Neural progenitor cell (in vitro differentiated cells): ENCODE data around the gene PHLDB2. TPM values are rescaled to one million over a fixed set of nuclear protein-coding genes. Genes with fewer than 3 reads are reported as not detected.

ENCODE experiments used
- DNase-seq: peaks from one replicate; pipeline ENCODE4 v3.0.0-alpha.2; 2016; ENCODE audit warnings: low spot score
- H2AFZ ChIP-seq: fragments of 200-600 bp; sonication (generic); replicated peaks from 2 replicates; pipeline ENCODE4 v1.6.1; 2016; ENCODE audit warnings: antibody characterized with exemption
- H3F3A ChIP-seq: fragments of 200-600 bp; sonication (generic); 2 replicates; pipeline ENCODE4 v1.6.1; 2016; ENCODE audit warnings: antibody characterized with exemption, low read depth
- H3K27ac ChIP-seq: fragments of 200-600 bp; sonication (generic); 2 replicates; pipeline ENCODE4 v1.5.1; 2016; ENCODE audit warnings: mild to moderate bottlenecking
- H3K27me3 ChIP-seq: fragments of 200-600 bp; sonication (generic); 2 replicates; pipeline ENCODE4 v1.6.1; 2016; ENCODE audit warnings: mild to moderate bottlenecking, moderate library complexity
- H3K36me3 ChIP-seq: fragments of 200-600 bp; sonication (generic); 2 replicates; pipeline ENCODE4 v1.5.1; 2016
- H3K4me1 ChIP-seq: fragments of 200-600 bp; sonication (generic); 2 replicates; pipeline ENCODE4 v1.6.1; 2016; ENCODE audit warnings: mixed run types
- H3K4me2 ChIP-seq: fragments of 200-600 bp; sonication (generic); 2 replicates; pipeline ENCODE4 v1.6.1; 2016
- H3K4me3 ChIP-seq: fragments of 200-600 bp; sonication (generic); 2 replicates; pipeline ENCODE4 v1.5.1; 2016
- H3K79me2 ChIP-seq: fragments of 200-600 bp; sonication (generic); 2 replicates; pipeline ENCODE4 v1.6.1; 2016; ENCODE audit warnings: low read depth
- H3K9ac ChIP-seq: fragments of 200-600 bp; sonication (generic); 2 replicates; pipeline ENCODE4 v1.6.1; 2016
- H3K9me3 ChIP-seq: fragments of 200-600 bp; sonication (generic); 2 replicates; pipeline ENCODE4 v1.5.1; 2016; ENCODE audit warnings: low read depth
- H4K20me1 ChIP-seq: fragments of 200-600 bp; sonication (generic); 2 replicates; pipeline ENCODE4 v1.6.1; 2016; ENCODE audit warnings: low read depth
- H3K27ac Mint-ChIP-seq: 3 replicates; pipeline ENCODE4 v1.8.0; 2021; ENCODE audit warnings: mixed read lengths
- H3K27me3 Mint-ChIP-seq: 2 replicates; pipeline ENCODE4 v1.8.0; 2022; ENCODE audit warnings: low read depth, mild to moderate bottlenecking, inconsistent platforms, moderate library complexity, mixed read lengths; ENCODE audit not compliant: insufficient read depth
- H3K36me3 Mint-ChIP-seq: 3 replicates; pipeline ENCODE4 v1.8.0; 2021; ENCODE audit warnings: mixed read lengths
- H3K4me1 Mint-ChIP-seq: 3 replicates; pipeline ENCODE4 v1.8.0; 2021; ENCODE audit warnings: mixed read lengths
- H3K4me3 Mint-ChIP-seq: 3 replicates; pipeline ENCODE4 v1.8.0; 2021; ENCODE audit warnings: mild to moderate bottlenecking, moderate library complexity, mixed read lengths
- H3K9me3 Mint-ChIP-seq: 3 replicates; pipeline ENCODE4 v1.8.0; 2020; ENCODE audit warnings: mixed read lengths
- EZH2 ChIP-seq: fragments of 200-600 bp; sonication (generic); IDR thresholded peaks from 2 replicates; pipeline ENCODE4 v1.6.1; 2017; ENCODE audit warnings: antibody characterized with exemption, mild to moderate bottlenecking, moderate library complexity
- EZH2phosphoT487 ChIP-seq: fragments of 200-600 bp; sonication (generic); IDR thresholded peaks from 2 replicates; pipeline ENCODE4 v1.6.1; 2017; ENCODE audit warnings: antibody characterized with exemption
- total RNA-seq: library from RNA; depleted of rRNA; stranded (reverse); fragments of >200 nt; gene quantifications from 2 replicates; pipeline ENCODE4 v1.2.3, GENCODE V29; 2015; ENCODE audit warnings: low replicate concordance
- TF ChIP-seq, protein P1 (sequence below): fragments of 200-600 bp; sonication (generic); IDR thresholded peaks from 2 replicates; pipeline ENCODE4 v1.5.1; 2017; ENCODE audit warnings: antibody characterized with exemption, mild to moderate bottlenecking

The PHLDB2 gene
- total RNA-seq, 1 donor from 2014 or later: 15.9 TPM

DNA sequence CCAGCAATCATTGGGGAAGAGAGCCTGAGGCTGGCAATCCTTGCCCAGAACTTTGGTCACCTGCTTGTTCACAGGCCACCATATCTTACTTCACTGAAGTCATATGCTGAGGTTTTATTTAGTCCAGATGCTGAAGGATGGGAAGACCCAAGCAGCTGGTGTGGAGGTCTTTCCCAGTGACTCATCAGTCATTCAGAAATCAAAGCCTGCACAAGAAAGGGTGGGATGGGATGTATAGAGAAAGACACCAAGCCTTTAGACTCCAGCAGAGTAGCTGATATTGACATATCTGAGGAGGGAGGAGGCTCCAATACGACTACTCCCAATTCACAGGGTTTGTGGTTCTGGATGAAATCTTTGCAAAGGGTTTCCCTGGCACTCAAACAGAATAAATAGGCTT is 13.0 kb upstream of the PHLDB2 start:
- H3K79me2 ChIP-seq: no peaks in the 10 kb centered on the region
- no peak overlapping the region for H3K27ac Mint-ChIP-seq
- no peak overlapping the region for H2AFZ ChIP-seq
- H3K4me2 ChIP-seq: no peak overlapping the region
- H3K27me3 Mint-ChIP-seq: peaks cover 4% of the 10 kb centered on the region
- no peak for TF ChIP-seq EZH2
- no peaks in the 10 kb centered on the region for H3F3A ChIP-seq
- H3K27ac ChIP-seq: no peak overlapping the region
- no peaks in the 10 kb centered on the region for H3K4me1 ChIP-seq
- H3K9ac ChIP-seq: no peak overlapping the region
- H3K9me3 ChIP-seq: no peaks in the 10 kb centered on the region
- no peak overlapping the region for H3K4me3 ChIP-seq
- no peak for DNase-seq
- no peaks in the 10 kb centered on the region for H3K27me3 ChIP-seq
- no peaks in the 10 kb centered on the region for H3K36me3 ChIP-seq
- no peaks in the 10 kb centered on the region for H3K9me3 Mint-ChIP-seq
- H3K36me3 Mint-ChIP-seq: no peaks in the 10 kb centered on the region
- H3K4me3 Mint-ChIP-seq: no peak overlapping the region
- H3K4me1 Mint-ChIP-seq: peaks cover 16% of the 10 kb centered on the region
- no peaks in the 10 kb centered on the region for H4K20me1 ChIP-seq

DNA sequence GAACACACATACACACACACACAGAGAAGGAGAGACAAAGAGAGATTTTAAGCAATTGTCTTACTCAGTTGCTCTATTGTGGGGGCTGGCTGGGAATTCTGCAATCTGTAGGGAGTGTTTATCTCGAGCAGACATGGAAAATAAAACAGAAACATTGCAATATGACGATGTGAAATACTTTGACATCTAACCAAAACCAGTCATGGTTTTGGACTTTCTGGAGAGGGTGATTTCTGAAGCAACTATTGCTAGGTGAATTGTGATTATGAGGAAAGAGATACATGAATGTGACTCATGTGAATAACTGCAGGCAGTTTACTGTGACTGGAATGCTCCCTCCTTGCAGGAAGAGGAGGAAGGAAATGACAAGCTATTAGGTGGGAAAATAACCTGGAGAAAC is 12.3 kb upstream of the PHLDB2 start:
- no peaks in the 10 kb centered on the region for H3K4me1 ChIP-seq
- H4K20me1 ChIP-seq: no peaks in the 10 kb centered on the region
- TF ChIP-seq, protein P1, sequence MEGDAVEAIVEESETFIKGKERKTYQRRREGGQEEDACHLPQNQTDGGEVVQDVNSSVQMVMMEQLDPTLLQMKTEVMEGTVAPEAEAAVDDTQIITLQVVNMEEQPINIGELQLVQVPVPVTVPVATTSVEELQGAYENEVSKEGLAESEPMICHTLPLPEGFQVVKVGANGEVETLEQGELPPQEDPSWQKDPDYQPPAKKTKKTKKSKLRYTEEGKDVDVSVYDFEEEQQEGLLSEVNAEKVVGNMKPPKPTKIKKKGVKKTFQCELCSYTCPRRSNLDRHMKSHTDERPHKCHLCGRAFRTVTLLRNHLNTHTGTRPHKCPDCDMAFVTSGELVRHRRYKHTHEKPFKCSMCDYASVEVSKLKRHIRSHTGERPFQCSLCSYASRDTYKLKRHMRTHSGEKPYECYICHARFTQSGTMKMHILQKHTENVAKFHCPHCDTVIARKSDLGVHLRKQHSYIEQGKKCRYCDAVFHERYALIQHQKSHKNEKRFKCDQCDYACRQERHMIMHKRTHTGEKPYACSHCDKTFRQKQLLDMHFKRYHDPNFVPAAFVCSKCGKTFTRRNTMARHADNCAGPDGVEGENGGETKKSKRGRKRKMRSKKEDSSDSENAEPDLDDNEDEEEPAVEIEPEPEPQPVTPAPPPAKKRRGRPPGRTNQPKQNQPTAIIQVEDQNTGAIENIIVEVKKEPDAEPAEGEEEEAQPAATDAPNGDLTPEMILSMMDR: no peak
- TF ChIP-seq EZH2phosphoT487 (no peak), EZH2 (no peak)
- H3K9me3 ChIP-seq: no peaks in the 10 kb centered on the region
- H3K36me3 ChIP-seq: no peaks in the 10 kb centered on the region
- peaks cover 22% of the 10 kb centered on the region for H3K4me1 Mint-ChIP-seq
- no peak overlapping the region for H3K27ac Mint-ChIP-seq
- H3K9ac ChIP-seq: no peak overlapping the region
- no peaks in the 10 kb centered on the region for H3K36me3 Mint-ChIP-seq
- no peak overlapping the region for H3K27ac ChIP-seq
- H3K27me3 Mint-ChIP-seq: peaks cover 4% of the 10 kb centered on the region
- no peak overlapping the region for H3K4me3 Mint-ChIP-seq
- H3K27me3 ChIP-seq: no peaks in the 10 kb centered on the region
- DNase-seq: no peak
- no peaks in the 10 kb centered on the region for H3K9me3 Mint-ChIP-seq
- no peak overlapping the region for H3K4me2 ChIP-seq
- no peaks in the 10 kb centered on the region for H3F3A ChIP-seq
- no peak overlapping the region for H2AFZ ChIP-seq
- H3K4me3 ChIP-seq: no peak overlapping the region
- H3K79me2 ChIP-seq: no peaks in the 10 kb centered on the region

DNA sequence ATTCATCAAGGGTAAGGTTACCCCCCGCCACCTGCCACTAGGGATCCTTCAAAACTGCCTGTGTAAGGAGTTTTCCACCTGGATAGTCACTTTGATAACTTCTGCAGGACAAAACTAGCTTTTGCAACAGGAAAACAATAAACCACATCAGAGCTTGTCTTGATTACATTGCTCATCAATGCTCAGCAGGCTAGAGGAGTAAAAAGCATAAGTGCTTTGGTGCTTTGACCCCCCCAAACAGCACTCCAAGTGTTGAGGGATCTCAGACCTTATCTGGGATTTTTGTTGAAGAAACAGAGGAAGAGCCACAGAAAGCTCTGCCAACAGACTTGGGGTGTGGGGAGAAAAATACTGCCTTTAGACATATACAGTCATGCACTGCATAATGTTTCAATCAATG is 10.8 kb upstream of the PHLDB2 start:
- Histone ChIP-seq H3K9me3 (no peaks in the 10 kb centered on the region), H3K27me3 (no peaks in the 10 kb centered on the region), H2AFZ (no peak overlapping the region), H3K4me1 (no peaks in the 10 kb centered on the region), H3K36me3 (no peaks in the 10 kb centered on the region), H4K20me1 (no peaks in the 10 kb centered on the region), H3F3A (no peaks in the 10 kb centered on the region), H3K79me2 (no peaks in the 10 kb centered on the region), H3K9ac (no peak overlapping the region), H3K4me2 (no peak overlapping the region), H3K4me3 (no peak overlapping the region), H3K27ac (no peak overlapping the region)
- Mint-ChIP-seq H3K27ac (no peak overlapping the region), H3K27me3 (peaks cover 4% of the 10 kb centered on the region), H3K9me3 (no peaks in the 10 kb centered on the region), H3K36me3 (no peaks in the 10 kb centered on the region), H3K4me1 (peaks cover 28% of the 10 kb centered on the region), H3K4me3 (no peak overlapping the region)
- no peak for DNase-seq
- TF ChIP-seq EZH2: no peak
- TF ChIP-seq EZH2phosphoT487: no peak
- TF ChIP-seq, protein P1: no peak

DNA sequence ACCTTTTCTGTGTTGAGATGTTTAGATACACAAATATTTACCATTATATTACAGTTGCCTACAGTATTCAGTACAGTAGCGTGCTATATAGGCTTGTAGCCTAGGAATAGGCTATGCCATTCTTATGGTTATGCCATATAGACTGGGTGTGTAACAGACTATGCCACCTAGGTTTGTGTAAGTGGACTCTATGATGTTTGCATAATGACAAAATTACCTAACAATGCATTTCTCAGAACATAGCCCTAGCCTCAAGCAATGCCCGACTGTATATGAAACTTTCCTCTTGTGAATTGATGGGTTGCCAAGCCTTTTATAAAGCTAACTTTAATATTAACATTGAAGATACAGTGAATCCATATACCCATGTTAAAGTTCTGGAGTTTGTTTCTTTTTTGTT is 10.3 kb upstream of the PHLDB2 start:
- Mint-ChIP-seq H3K36me3 (no peaks in the 10 kb centered on the region), H3K4me1 (peaks cover 28% of the 10 kb centered on the region), H3K4me3 (no peak overlapping the region), H3K27me3 (peaks cover 4% of the 10 kb centered on the region), H3K27ac (no peak overlapping the region), H3K9me3 (no peaks in the 10 kb centered on the region)
- no peak overlapping the region for H2AFZ ChIP-seq
- H3K36me3 ChIP-seq: no peaks in the 10 kb centered on the region
- no peak overlapping the region for H3K9ac ChIP-seq
- no peak for DNase-seq
- H3K4me3 ChIP-seq: no peak overlapping the region
- H3K4me1 ChIP-seq: no peaks in the 10 kb centered on the region
- H3K9me3 ChIP-seq: no peaks in the 10 kb centered on the region
- TF ChIP-seq EZH2: no peak
- no peak for TF ChIP-seq EZH2phosphoT487
- TF ChIP-seq, protein P1: no peak
- H3K27ac ChIP-seq: no peak overlapping the region
- H3F3A ChIP-seq: no peaks in the 10 kb centered on the region
- H3K27me3 ChIP-seq: no peaks in the 10 kb centered on the region
- H3K4me2 ChIP-seq: no peak overlapping the region
- H4K20me1 ChIP-seq: no peaks in the 10 kb centered on the region
- H3K79me2 ChIP-seq: no peaks in the 10 kb centered on the region
